Endothelial cell (in vitro differentiated cells): ENCODE measurements around the gene RGS7. TPM values are rescaled to one million over a fixed set of nuclear protein-coding genes. Genes with fewer than 3 reads are reported as not detected.

Source experiments
- DNase-seq: peaks from one replicate; pipeline ENCODE4 v3.0.0; 2021; ENCODE audit warnings: low spot score
- H3K27ac Mint-ChIP-seq: one replicate; pipeline ENCODE4 v1.8.0; 2021; ENCODE audit warnings: mixed read lengths, inconsistent platforms; ENCODE audit not compliant: unreplicated experiment
- H3K27me3 Mint-ChIP-seq: one replicate; pipeline ENCODE4 v1.8.0; 2021; ENCODE audit warnings: mild to moderate bottlenecking, moderate library complexity, mixed read lengths, inconsistent platforms; ENCODE audit not compliant: unreplicated experiment
- H3K36me3 Mint-ChIP-seq: one replicate; pipeline ENCODE4 v1.8.0; 2021; ENCODE audit warnings: mild to moderate bottlenecking, low read depth, mixed read lengths, inconsistent platforms; ENCODE audit not compliant: unreplicated experiment
- H3K4me1 Mint-ChIP-seq: one replicate; pipeline ENCODE4 v1.8.0; 2021; ENCODE audit warnings: mild to moderate bottlenecking, mixed read lengths, inconsistent platforms; ENCODE audit not compliant: unreplicated experiment
- H3K4me3 Mint-ChIP-seq: one replicate; pipeline ENCODE4 v1.8.0; 2021; ENCODE audit warnings: mild to moderate bottlenecking, mixed read lengths, inconsistent platforms; ENCODE audit not compliant: unreplicated experiment
- H3K9me3 Mint-ChIP-seq: one replicate; pipeline ENCODE4 v1.8.0; 2021; ENCODE audit warnings: mixed read lengths, inconsistent platforms; ENCODE audit not compliant: unreplicated experiment
- total RNA-seq: library from RNA; stranded (reverse); fragmentation: NEBNext Ultra II Directional; extraction: Animal tissue kit (Norgen Biotek cat#: 25700); gene quantifications from one replicate; pipeline ENCODE4 v1.2.1, GENCODE V29; 2021; ENCODE audit not compliant: unreplicated experiment
- TF ChIP-seq, protein P1 (sequence below): fragments of 200-600 bp; sonication (generic); IDR thresholded peaks from one replicate; pipeline ENCODE4 v1.5.0; 2021; ENCODE audit warnings: antibody characterized with exemption; ENCODE audit not compliant: unreplicated experiment

Gene RGS7
- total RNA-seq, 1 donor from 2014 or later: 1.4 TPM

DNA sequence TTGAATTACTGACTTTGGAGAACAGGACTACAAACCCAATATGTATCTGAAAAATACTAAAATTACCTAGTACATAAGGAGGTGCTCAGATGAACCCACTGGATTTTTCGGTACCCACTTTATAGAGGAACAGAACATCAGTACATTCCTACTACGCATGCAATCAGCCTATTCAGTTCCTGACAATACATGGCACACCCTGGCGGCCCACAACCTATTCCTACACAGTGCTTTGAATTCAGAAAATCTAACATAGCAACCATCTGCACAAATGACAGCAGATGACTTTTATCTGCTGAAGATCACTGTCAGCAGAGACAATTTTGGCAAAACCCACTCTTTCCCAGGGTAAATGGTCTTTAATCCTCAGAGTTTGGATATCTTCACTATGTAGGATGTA lies 487.9 kb downstream of the RGS7 start:
- no peak overlapping the region for H3K27ac Mint-ChIP-seq
- H3K36me3 Mint-ChIP-seq: no peaks in the 10 kb centered on the region
- H3K9me3 Mint-ChIP-seq: no peaks in the 10 kb centered on the region
- H3K4me1 Mint-ChIP-seq: no peaks in the 10 kb centered on the region
- H3K4me3 Mint-ChIP-seq: no peak overlapping the region
- DNase-seq: no peak
- no peaks in the 10 kb centered on the region for H3K27me3 Mint-ChIP-seq
- TF ChIP-seq, protein P1, sequence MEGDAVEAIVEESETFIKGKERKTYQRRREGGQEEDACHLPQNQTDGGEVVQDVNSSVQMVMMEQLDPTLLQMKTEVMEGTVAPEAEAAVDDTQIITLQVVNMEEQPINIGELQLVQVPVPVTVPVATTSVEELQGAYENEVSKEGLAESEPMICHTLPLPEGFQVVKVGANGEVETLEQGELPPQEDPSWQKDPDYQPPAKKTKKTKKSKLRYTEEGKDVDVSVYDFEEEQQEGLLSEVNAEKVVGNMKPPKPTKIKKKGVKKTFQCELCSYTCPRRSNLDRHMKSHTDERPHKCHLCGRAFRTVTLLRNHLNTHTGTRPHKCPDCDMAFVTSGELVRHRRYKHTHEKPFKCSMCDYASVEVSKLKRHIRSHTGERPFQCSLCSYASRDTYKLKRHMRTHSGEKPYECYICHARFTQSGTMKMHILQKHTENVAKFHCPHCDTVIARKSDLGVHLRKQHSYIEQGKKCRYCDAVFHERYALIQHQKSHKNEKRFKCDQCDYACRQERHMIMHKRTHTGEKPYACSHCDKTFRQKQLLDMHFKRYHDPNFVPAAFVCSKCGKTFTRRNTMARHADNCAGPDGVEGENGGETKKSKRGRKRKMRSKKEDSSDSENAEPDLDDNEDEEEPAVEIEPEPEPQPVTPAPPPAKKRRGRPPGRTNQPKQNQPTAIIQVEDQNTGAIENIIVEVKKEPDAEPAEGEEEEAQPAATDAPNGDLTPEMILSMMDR: no peak

DNA sequence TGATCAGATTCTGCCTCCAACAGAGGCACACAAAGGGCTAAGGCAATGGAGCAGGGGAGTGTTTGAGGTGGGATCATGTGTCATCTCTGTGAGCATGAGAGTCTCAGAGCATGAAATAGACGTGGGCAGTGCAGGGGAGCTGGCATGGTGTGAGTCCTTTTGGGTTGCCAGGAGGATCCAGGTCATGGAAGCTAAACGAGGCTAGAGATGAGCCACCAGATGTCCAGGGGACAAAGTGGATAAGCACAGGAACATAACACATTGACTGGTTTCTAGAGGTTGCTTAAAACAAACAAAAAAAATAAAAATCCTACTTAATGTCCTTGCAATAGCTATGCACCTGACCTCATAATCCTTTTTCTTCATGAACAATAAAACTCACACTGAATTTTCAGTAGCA lies 490.3 kb downstream of the RGS7 start:
- Mint-ChIP-seq H3K27me3 (no peaks in the 10 kb centered on the region), H3K9me3 (no peaks in the 10 kb centered on the region), H3K4me1 (no peaks in the 10 kb centered on the region), H3K4me3 (no peak overlapping the region), H3K27ac (no peak overlapping the region), H3K36me3 (no peaks in the 10 kb centered on the region)
- no peak for DNase-seq
- TF ChIP-seq, protein P1: no peak

DNA sequence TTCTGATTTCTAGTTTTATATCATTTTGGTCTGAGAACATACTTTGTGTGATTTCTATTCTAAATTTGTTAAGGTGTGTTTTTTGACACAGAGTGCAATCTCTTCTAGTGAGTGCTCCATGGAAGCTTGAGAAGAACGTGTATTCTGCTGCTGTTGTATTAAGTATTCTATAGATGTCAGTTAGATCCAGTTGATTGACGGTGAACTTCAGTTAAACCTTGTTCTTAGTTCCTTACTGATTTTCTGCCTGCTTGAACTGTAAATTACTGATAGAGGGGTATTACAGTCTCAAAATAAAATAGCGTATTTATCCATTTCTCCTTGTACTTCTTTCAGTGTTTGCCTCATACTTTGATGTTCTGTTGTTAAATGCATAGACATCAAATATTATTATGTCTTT lies 497.0 kb downstream of the RGS7 start:
- DNase-seq: no peak
- Mint-ChIP-seq H3K27ac (no peak overlapping the region), H3K27me3 (no peaks in the 10 kb centered on the region), H3K4me1 (no peaks in the 10 kb centered on the region), H3K9me3 (no peaks in the 10 kb centered on the region), H3K4me3 (no peak overlapping the region), H3K36me3 (no peaks in the 10 kb centered on the region)
- TF ChIP-seq, protein P1: no peak

GRCh38 chr1:240854367-240854766 lies 502.6 kb downstream of the RGS7 start:
- DNase-seq: no peak

GRCh38 chr1:240847325-240847724 lies 509.7 kb downstream of the RGS7 start:
- H3K4me3 Mint-ChIP-seq: no peak overlapping the region
- no peaks in the 10 kb centered on the region for H3K9me3 Mint-ChIP-seq
- H3K27ac Mint-ChIP-seq: no peak overlapping the region
- DNase-seq: no peak
- no peaks in the 10 kb centered on the region for H3K36me3 Mint-ChIP-seq
- H3K4me1 Mint-ChIP-seq: no peaks in the 10 kb centered on the region
- TF ChIP-seq, protein P1: no peak
- H3K27me3 Mint-ChIP-seq: no peaks in the 10 kb centered on the region

More at GRCh38 chr1:240854367-240854766, 502.6 kb downstream of the RGS7 start:
- no peaks in the 10 kb centered on the region for H3K27me3 Mint-ChIP-seq
- no peak overlapping the region for H3K4me3 Mint-ChIP-seq
- H3K4me1 Mint-ChIP-seq: no peaks in the 10 kb centered on the region
- H3K9me3 Mint-ChIP-seq: no peaks in the 10 kb centered on the region
- TF ChIP-seq, protein P1: no peak
- H3K27ac Mint-ChIP-seq: no peak overlapping the region
- H3K36me3 Mint-ChIP-seq: no peaks in the 10 kb centered on the region
